ENCODE data around the gene TRABD.
"Not testable (repeated sequence)": the region's sequence is repeated elsewhere in the genome, so short reads cannot be mapped to it uniquely, and the experiment has no call there.

The TRABD gene

DNA sequence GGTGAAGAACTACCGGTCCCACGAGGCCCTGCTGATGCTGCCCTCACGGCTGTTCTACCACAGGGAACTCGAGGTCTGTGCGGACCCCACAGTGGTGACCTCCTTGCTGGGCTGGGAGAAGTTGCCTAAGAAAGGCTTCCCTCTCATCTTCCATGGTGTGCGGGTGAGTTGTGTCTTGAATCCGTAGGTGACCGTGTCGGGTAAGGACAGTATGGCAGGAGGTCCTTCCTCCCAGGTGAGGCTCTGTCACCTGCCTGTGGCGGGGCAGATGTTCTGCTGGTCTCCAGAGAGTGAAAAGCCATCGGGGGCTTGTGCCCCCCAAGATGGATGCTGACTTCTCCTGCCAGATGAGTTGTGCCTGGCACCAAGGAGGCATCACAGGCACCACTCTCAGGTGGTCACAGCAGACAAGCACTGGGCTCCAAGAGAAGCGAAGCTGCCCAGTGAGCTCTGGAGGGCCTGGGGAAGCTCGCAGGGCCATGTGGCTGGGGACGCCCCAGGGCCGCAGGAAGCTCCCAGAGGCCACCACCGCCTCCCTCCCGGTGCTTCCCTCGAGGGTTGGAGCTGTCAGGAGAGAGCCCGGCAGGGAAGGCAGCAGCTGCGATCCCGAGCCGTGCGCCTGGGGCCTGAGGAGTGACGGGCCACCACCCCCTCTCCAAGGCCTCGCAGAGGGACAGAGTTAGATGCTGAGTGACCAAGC, 32.5 kb upstream of the TRABD start:
- no peak for DNase-seq

DNA sequence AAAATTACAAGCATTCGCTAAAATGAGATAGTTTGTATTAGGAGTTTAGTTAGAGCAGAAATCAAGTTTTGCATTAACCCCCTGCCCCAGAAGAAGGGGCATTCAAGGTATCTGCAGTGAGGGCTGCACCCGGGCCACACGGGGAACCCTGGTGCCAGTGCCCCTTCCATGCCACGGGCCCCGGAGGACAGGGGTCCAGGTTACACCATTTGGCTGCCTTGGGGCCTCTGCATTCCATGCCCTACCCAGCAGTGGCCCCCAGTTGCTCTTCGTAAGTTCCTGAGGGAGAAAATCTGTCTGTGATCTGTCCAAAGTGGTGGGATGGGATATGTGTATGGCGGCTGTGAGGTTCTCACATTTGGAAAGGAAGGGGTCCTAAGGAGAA, 32.0 kb upstream of the TRABD start:
- no peak for DNase-seq

DNA sequence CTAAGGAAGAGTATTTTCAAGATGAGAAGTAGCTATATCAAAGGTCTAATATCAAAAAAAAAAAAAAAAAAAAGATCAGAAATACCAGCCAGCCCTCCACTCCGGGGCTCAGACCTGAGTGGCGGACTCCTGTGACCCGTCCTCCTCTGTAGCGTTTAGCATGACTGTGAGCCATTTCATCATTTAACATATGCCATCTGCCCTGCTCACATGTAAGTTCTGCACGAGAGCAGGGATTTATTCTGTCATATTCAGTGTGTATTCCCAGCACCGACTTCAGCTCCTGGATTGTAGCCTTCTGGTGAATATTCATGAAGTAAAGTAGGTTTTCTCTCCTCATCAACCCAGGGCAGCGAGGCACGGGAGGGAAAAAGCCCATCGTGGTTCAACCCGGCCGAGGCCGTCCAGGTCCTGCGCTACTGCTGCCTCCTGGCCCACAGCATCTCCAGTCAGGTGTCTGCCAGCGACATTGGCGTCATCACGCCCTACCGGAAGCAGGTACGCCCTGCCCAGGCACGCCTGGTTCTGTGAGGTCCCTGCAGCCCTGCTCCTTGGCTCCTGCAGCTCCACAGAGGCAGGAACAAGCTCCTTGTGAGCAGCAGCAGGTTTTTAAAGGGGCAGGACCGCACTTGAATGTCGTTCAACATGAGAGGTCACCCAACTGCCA, 27.9 kb upstream of the TRABD start:
- DNase-seq, result no peak

DNA sequence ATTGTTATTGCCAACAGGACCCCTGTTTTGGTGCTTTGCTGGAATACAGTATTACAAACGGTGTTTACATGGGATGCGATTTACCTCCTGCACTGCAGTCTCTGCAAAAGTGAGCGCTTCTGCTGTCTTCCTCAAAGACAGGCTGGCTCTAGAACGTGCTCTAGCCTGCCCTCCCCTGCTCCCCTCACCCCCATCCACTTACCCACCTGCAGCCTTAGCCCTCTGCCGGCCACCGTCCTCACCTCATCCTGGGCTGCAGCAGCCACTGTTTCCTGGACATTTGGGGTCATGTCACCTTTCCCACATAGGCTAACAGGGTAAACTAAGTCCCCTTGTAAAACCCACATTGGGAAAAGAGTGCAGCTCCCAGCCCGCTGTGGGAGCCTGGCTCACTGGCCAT, 24.8 kb upstream of the TRABD start:
- DNase-seq, result no peak

DNA sequence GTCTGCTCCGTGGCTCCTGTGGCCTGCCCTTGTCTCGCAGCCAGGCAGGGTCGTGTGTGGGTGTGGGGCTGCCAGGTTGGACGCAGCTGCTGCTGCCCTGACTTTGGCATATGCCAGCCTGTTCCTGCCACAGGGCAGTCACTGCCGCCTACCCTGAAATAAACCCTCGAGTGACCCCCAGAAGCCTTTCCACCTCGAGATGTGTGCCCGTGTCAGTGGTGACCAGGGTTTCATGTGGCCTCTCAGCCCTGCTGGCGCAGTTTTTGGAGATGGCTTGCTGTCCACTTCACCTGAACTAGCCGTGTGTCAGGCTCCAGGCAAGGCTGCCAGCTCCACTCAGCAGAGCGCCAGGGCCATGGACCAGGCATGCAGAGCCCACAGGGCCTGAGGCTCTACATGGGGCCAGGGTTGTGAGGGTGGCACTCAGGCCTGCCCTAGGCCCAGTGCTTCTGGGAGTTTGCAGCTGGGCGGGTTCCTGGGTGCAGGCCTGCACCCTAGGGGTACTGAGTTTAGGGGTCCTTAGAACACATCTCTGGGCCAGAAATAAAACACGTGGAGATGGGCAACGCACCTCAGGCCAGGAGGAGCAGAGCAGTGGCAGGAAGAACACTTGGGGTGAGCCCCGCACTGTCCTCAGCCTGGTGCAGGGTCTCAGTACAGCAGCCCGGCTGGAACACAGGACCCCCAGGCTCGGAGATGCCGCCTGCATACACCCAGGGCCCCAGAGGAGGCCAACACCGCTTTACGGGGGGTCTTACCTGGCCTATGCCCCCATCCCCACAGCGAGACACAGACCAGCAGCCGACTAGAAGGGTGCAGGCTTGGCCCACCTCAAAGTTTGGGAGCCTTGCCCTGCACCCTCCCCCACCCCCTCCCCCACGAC, 24.0 kb upstream of the TRABD start:
- no peak for DNase-seq

DNA sequence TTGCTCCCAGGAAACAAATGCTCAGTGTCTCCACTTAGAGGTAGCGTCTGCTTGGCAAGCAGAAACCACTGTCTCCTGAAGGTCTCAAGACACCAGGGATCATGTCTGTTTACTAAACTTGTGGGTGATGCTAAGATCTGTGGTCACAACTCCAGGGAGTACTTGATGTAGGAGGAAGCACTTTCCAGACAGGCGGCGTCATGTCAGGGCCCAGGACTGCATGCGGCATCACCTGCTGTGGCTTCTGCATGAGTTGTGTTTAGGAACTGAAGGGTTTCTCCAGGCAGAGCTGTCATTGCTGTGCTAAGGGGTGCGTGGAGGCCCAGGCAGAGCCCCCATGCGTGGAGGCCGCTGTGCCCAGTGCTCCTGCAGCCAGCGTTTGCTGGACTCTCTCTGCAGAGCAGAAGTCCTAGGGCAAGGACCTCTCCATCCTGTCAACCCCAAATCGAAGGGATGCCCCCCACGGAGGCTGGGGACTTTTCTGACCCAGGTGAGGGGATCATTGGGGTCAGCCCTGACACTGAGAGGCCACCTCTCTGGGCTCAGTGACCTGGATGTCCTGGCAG, 23.2 kb upstream of the TRABD start:
- DNase-seq, result no peak

DNA sequence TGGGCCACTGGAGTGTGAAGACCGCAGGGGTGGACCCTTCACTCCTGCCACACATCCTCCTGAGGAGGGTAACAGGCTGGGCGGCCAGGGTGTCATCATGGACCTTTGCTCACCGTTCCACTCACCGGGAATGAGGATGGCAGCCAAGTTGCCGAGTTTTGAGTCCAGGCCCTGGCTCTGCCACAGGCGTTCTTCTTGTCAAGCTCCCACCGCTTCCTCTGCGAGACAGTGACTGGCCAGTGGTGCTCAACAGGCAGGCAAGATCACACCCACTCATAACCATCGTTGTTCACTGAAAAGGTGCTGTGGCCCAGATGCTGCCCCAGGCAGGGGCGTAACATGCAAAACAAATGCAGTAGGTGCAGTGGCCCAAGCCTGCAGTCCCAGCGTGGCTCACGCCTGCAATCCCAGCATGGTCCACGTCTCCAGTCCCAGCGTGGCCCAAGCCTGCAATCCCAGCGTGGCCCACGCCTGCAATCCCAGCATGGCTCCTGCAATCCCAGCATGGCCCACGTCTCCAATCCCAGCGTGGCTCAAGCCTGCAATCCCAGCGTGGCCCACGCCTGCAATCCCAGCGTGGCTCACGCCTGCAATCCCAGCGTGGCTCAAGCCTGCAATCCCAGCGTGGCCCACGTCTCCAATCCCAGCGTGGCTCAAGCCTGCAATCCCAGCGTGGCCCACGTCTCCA, 20.1 kb upstream of the TRABD start:
- DNase-seq, result no peak

DNA sequence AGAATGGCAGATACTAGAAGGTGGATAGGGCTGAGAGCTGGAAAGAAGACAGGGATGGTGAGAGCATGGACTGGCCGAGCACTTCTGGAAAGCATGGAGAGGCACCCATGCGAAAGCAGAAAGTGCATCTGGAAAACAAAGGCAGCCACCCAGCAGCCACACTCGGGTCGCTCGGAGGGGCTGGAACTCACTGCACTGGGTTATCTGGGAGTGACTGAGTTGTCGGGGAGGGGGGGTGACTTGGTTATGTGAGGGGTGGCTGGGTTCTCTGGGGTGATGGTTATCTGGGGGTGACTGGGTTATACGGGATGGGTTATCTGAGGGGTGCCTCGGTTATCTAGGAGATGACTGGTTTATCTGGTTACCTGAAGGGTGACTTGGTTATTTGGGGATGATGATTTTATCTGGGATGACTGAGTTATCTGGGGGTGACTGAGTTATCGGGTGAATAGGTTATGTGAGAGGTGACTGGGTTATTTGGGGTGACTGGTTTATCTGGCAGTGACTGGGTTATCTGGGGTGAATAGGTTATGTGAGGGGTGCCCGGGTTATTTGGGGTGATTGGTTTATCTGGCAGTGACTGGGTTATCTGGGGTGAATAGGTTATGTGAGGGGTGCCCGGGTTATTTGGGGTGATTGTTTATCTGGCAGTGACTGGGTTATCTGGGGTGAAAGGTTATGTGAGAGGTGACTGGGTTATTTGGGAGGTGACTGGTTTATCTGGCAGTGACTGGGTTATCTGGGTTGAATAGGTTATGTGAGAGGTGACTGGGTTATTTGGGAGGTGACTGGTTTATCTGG, 17.8 kb upstream of the TRABD start:
- no peak for DNase-seq

DNA sequence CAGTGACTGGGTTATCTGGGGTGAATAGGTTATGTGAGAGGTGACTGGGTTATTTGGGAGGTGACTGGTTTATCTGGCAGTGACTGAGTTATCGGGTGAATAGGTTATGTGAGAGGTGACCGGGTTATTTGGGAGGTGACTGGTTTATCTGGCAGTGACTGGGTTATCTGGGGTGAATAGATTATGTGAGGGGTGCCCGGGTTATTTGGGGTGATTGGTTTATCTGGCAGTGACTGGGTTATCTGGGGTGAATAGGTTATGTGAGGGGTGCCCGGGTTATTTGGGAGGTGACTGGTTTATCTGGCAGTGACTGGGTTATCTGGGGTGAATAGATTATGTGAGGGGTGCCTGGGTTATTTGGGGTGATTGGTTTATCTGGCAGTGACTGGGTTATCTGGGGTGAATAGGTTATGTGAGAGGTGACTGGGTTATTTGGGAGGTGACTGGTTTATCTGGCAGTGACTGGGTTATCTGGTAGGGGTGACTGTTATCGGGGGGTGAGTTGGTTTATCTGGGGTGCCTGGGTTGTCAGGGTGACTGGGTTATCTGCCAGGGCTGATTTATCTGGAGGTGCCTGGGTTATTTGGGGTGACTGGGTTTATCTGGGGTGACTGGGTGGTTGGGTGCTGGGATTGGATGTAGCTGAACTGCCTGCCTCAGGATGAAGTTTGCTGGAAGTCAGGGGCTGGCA, 17.1 kb upstream of the TRABD start:
- not testable (repeated sequence) for DNase-seq

DNA sequence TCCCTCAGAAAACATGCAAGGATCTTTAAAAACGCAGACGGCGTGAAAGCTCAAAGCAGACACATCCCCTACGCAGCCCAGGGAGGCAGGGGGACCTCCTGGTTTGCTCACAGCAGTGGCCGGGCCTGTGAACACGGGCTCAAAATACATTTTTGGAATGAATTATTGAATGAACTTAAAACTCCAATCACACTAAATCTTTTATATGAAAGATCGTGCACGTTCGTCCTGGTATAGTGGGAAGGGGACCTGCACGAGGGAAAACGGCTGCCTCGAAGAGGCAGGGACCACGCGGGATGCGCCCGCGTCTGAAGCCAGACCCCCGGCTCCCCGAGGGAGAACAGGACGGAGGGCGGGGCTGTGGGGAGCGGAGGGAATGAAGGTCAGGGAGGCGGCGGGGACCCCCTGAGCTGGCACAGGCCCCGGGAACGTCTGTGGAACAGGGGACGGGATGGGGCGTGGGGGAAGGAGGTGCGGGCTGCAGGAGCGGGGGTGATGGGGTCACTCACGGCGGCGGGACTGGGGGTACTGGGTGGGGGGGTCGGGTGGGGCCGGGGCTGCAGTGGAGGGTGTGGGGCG, 16.4 kb upstream of the TRABD start:
- no peak for DNase-seq

DNA sequence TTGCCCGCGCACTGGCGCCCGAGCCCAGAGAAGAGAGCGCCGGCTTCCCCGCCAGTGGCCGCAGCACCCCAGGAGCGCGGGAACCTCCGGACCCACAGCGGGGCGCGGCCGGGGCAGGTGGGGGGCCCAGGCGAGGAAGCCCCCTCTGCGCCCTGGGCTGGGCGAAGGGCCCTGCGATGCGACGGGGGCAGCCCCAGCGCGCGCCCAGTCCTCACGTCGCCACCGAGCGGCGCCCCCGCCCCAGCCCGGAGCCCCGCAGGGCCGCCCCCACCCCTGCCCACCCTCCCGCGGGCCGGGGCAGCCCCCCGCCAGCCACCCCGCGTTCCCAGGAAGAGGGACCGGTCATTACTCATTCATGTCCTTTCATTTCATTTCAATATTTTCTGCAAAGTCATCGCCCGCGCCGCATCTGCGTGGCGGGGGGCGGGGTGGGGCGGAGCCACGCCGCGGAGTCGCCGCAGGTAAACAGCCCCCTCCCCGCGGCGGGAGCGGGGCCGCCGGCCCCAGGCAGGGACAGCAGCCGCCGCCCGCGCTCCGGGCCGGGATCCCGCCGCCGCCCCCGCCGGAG, 15.9 kb upstream of the TRABD start:
- DNase-seq, result no peak

DNA sequence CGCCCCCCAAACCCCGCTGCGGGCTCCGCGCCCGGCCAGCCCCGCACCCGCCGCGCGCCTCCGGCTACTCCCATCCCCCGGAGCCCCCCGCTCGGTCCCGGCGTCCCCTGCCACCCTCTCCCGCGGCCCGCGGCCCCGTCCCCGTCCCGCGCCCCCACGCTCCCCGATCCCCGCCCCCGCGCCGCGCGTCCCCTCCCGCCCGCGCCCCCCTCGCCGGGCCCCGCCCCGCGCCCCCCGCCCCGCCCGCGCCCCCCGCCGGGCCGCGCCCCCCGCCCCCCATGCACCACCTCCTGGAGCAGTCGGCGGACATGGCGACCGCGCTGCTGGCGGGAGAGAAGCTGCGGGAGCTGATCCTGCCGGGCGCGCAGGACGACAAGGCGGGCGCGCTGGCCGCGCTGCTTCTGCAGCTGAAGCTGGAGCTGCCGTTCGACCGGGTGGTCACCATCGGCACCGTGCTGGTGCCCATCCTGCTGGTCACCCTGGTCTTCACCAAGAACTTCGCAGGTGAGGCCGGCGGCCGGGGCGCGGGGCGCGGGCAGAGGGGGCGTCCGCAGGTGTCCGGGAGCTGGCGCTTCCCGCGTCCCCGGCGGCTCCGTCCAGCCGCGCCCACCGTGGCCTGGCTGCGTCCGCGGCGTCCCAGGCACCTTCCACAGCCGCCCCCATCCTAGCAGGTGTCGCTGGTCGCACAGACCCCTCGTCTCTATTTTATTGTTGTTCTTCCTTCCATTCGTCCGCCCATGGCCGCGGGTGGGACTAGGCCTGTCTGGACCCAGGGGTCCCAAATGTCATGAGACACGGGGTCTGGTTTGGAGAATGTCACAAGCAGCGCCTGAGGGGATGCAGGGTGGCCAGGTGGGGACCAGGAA, 15.0 kb upstream of the TRABD start, which contains the start of gene PANX2:
TSS of gene PANX2 (plus strand) at position 279 of the 866 bp plus-strand sequence. CDS start at position 279, 0 bp downstream.
- DNase-seq, result no peak

DNA sequence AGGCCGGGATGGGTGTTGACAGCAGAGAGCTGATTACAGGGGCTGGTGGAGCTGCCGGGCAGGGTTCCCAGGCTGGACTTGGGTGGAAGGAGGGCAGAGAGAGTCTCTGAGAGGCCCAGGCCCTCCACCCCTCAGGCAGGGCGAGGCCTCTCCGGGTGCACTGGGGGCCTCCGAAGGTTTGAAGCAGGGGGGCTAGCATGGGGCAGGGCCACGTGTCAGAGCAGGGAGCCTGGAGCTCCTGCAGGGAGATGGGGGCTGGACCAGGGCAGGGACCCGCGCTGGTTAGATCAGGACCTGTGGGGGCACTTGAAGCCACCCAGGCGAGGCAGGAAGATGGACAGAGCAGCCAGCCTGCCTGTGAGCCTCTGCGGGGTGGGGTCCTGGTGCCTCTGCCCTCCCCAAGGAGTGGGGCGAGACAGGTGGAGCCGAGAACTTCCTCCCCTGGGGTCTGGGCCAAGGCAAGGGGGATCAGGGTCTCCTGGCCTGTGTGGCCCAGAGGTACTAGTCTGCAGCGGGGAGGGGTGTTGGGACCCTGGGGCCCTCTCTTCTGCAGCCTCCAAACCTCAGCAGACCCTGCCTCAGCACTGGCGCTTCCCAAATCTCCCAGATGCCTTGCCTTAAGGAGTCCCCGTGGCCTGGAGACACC, 14.3 kb upstream of the TRABD start:
- no peak for DNase-seq

DNA sequence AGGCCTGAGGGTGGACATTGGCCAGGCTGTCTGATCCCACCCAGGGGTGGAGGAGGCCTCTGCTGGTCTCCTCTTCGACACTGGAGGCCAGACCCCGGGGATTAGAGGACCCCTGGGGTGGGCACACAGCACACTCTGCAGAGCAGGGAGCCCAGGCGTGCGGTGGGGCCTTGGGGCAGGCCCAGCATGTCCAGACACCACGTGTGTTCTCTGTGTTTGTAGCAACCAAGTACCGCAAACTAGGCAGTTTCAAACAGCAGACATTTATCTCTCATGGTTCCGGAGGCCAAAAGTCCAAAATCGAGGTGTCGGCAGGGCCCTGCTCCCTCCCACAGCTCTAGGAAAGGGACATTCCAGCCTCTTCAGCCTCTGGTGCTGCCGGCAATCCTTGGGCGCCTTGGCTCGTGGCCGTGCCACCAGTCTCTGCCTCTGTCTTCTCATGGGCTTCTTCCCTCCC, 13.7 kb upstream of the TRABD start:
- DNase-seq, result no peak

DNA sequence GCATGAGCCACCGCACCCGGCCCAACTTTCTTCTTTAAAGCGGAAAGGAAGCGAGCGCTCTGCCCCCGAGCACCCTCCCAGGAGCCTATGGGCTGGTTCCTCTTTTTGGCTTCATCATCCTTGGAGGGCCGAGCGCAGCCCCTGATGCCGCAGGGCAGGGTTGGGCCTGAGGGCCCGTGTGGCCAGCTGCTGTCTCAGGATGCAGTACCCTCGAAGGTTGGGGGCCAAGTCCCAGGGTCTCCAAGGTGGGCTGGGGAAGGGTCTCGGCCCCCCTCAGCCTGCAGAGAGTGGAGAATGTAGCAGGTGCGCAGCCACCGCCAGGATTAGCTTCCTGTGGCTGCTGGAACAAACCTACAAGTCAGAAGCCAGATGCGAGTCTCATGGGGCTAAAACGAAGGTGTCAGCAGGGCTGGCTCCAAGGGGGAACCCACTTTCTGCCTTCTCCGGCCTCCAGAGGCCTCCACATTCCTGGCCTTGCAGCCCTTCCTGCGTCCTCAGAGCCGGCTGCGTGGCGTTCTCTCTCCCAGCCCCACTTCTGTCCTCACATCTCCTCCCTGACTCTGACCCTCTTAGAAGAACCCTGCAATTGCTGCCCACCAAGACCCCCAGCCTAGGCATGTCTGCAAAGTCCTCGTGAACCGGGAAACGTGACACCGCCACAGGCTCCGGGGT, 12.3 kb upstream of the TRABD start:
- no peak for DNase-seq

DNA sequence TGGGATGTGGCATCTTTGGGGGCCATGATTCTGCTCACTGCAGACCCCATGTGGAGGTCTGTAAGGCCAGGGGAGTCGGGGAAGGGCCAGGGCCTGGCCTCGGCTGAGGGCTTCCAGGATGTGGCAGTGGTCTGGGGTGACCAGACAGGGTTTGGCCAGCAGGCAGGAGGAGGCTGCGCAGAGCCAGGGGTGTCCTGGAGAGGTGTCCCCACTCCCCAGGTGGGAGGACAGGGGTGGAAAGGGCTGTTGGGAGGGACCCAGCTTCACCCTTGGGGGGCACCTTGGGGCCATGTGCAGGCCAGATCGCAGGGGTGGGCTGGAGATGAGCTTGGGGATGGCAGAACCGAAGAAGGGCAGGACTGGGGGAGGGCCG, 11.7 kb upstream of the TRABD start:
- DNase-seq, result no peak

DNA sequence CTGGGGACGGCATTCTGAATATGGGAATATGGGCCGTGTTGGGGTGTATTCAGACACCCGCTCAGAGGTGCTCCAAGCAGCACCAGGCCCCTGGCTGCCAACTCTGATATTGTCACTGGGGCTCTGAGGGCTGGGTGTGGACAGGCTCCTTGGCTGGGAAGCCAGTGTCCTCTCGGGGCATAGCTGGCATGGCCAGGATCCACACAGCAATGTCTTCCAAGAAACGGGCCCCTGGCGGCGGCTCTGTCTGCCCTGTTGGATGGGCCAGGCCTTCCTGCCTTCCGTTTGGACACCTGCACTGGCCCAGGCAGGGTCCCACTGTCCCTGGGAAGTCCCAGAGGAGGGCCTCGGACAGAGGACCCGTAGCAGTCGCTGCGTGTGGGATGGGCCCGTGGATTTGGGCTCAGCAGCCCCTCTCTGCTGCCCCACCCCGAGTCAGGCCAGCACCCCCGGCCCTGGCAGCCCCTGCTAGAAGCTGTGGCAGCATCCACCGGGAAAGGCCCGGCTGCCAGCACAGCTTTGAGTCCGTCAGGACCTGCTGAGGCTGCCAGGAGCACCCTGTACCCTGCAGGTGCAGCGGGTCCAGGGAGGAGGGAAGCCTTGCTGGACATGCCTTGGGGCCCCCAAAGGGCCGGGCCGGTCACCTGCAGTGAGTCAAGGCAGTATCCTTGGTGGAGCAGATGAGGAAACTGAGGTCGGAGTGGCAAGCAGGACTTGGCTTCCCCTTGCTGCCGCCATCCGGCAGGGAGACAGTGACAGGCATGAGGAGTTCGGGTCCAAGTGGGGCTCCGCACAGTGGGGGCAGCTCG, 11.1 kb upstream of the TRABD start:
- DNase-seq, result no peak

DNA sequence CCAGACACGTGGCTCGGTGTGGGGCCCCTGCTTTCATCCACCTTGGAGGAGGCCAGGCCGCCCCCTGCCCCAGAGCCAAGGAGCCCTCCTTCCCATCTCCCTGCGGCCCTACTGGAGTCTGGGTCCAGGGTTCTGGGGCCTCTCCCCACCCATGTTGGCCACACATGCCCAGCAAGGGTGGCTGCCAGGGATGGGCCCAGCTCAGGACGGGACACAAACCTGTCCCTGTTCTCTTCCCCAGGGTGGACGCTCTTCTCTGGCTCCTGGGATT, 10.6 kb upstream of the TRABD start:
- DNase-seq, result no peak
